GM19035 (cell line): ENCODE measurements around the gene FEZ2.

Experiments
- ATAC-seq: cut with Tn5 transposase; IDR thresholded peaks from one replicate; pipeline ENCODE4 v1.9.1; 2021; ENCODE audit not compliant: unreplicated experiment

FEZ2 gene

GRCh38 chr2:36587556-36587955, 10.4 kb downstream of the FEZ2 start:
- no peak for ATAC-seq

GRCh38 chr2:36587101-36587500, 10.9 kb downstream of the FEZ2 start:
- ATAC-seq, result no peak

DNA sequence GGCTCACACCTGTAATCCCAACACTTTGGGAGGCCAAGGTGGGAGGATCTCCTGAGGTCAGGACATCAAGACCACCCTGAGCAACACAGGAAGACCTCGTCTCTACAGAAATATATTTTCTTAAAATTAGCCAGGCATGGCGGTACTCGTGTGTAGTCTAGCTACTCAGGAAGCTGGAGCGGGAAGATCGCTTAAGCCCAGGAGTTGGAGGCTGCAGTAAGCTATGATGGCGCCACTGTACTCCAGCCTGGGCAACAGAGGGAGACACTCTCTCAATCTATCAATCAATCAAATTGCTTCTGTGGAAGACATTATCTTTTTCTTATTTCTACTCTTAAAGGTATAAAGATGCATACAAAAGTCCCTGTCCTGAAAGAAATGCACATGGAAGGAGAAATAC, 11.3 kb downstream of the FEZ2 start:
- no peak for ATAC-seq

DNA sequence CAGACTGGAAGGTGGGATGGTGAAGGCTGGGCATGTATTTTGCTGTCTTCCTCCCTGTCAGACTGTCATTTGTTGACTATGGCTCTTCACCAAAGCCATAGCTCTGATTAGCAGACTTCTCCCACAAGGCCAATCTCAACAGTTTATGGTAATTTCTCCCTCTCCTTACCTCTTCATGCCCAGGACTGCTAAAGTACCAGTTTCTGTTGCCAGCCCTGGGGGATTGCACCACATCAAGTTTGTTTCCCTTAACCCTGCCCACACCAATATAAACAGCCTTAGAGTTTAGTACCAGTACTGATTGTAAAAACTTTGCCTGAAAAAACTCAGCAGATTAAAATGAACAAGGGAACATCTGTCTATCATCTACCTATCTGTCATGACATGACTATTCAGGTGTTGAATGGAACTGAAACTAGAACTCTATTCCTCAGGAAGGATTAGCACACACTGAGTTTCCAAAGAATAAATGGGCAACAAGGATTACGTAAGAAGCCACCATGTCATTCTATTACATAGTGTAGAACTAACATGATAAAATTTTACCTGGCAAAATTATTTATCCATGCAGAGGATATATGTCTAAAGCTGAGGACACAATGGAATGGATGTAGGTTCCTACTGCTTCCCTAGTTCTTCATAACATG, 13.7 kb downstream of the FEZ2 start:
- ATAC-seq, result no peak

- ATAC-seq, result no peak
These were observed 15.0 kb downstream of the FEZ2 start for GRCh38 chr2:36582951-36583350.

DNA sequence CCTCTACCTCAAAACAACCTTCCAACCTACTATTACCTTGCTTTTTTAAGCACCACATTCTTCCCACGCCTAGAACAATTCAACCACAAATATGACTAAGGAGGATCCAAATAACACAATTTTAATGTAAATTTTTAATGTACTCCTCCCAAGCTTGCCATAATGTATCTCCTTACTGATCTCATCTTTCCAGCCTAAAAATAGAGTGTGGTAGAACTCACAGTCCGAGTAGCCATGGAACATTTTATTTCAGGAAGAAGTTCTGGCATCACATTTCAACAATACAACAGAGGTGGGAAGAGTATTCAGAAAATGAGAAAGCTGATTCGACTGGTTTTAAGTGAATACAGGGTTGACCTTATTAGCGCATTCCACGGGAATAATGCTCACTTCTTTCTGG, 15.4 kb downstream of the FEZ2 start:
- ATAC-seq, result no peak

- ATAC-seq, result no peak
These were observed 18.7 kb downstream of the FEZ2 start for GRCh38 chr2:36579297-36579664.

GRCh38 chr2:36578343-36579296, 19.3 kb downstream of the FEZ2 start:
- ATAC-seq, result no peak

DNA sequence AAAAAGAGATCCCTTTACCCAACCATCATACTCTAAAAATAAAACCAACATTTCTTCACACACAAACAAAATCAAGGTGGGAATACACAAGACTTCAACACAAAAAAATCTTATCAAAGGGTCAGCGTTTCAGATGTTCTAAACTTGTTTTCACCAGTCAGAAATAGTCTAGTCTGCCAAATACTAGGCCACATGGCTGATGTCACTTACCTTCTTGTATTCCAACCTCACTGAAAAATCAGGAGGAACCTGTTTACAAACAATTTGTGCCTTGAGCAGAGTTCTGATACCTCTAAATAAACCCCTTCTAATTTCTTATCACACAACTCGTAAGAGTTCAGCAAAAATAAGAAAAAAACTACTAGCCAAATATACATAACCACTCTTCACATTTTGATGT, 20.1 kb downstream of the FEZ2 start:
- ATAC-seq, result no peak

DNA sequence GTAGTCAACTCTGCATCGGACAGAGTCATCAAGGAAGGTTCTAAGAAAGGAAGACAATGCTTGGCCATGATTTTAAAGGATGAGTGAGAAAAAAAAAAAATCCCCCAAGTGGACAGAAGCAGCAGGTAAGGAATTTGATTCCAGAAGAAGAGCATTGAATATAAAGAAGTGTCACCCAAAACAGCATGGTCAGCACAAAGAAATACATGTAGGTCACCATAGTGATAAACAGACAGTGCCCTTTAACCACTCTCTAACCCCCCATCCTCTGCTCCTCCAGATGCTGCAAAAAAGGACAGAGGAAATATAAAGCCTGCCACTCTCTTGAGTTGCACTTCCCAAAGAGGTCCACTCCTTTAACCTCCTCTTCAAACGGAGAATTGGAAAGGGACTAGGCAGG, 23.4 kb downstream of the FEZ2 start:
- ATAC-seq, result no peak

DNA sequence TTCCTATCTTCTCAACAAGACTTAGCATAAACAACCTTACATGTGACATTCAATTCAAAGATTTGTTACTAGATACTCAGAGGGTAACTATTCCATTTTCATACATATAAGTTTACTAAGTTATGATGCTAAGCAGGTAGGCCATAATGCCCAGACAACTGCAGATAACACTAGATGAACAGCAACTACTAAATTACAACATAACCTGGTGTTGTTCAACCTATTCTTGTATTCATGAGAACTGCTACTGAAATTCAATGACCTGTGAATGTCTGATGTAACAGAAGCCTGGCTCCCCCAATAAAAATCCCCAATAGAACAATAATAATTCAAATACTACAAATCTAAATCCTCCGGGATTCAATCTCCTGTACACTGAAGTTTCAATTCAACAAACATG, 24.8 kb downstream of the FEZ2 start:
- ATAC-seq, result no peak

- no peak for ATAC-seq
These were observed 25.3 kb downstream of the FEZ2 start for GRCh38 chr2:36572719-36573059.

DNA sequence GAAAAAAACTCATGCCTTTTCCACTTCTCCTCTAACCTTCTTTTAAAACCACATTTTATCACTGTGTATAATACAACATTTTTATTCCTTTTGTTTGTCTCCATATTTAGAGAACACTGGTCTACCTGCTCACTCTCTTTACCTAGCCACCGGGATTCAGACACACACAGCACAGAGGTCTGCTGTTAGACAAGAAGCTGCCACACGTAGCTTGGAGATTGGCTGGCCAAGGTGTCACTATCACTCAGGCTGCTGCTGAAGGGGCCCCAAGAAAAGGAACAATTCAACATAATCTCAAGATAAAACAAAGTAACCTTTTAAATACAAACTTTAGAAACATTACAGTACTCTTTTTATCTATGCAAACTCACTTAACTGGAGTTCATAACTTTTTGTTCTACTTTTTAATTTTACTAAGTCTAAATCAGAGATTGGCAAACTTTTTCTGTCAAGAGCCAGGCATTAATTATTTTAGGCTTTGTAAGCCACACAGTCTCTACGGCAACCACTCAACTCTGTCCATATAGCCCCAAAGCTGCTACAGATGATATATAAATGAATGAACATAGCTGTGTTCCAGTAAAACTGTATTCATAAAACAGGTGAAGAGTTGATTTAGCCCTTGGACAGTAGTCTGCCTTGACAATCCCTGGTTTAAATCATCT, 25.8 kb downstream of the FEZ2 start:
- no peak for ATAC-seq

DNA sequence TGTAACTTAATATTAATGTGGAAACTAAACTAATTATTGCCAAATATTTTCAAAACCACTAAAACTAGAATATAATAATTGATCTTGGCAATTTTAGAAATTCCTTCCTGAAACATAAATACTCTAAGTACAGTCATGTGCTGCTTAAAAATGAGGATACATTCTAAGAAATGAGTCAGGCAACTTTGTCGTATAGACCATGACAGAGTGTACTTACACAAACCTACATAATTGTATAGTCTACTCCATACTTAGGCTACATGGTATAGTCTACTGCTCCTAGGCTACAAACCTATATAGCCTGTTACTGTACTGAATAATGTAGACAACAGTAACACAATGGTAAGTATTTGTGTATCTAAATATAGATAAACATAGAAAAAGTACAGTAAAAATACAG, 27.6 kb downstream of the FEZ2 start:
- ATAC-seq, result no peak

DNA sequence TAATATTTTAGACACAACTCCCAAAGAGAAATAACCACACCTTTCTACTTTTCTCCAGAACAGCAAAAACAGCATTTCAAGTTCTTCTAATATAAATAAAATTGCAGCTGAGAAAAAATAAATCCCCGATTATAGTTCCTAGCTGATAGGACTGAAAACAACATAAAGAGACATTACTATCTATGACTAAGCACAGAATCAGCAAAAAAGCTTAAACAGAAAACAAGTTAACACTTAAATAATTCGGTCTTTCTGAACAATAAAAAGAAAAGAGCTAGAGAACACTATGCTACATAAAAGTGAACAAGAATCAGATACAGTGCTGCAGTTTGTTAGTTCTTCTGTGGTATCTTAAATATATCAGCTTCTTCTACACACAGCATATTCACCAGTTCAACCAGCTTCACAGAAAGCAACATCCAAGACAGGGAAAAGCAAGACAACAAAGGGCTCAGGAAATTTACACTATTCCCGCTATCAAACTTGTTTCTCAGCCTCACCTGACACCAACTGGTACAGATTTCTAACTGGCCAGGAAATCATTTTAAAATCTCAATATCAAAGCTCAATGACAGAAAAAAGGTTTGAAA, 28.6 kb downstream of the FEZ2 start:
- no peak for ATAC-seq

DNA sequence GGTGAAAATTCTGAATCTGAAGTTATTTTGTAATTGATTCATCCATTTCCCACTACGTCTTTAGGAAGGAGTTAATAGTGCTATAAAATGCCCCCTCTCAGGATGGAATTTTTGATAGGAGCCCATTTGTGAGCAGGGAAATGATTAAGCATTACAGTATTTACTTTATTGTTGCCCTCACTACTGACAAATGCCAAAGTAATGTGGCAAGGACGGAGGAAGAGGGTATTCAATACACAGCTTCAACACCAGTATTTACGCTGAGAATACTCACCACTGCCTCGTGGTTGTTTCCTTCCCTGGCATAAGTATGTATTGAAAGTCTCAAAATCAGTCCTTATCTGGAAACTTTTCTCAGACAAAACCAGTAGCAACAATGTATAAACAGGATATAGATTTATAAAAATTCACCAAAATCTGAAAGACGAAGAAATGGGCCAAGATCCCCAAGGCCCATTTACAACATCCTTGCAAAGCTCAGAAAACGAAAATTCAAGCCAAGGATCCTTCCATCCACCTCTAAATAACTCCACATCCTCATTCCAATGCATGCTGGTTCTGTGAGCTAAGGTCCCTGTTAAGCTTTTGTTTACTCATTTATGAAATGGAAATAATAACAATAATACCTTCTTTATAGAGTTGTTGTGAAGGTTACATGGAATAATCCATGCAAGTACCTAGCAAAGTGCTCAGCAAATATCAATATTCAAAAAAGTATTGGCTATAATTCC, 29.3 kb downstream of the FEZ2 start:
- ATAC-seq, result no peak

- no peak for ATAC-seq
These were observed 30.1 kb downstream of the FEZ2 start for GRCh38 chr2:36567711-36568408.

GRCh38 chr2:36566887-36567286, 31.1 kb downstream of the FEZ2 start:
- no peak for ATAC-seq

- no peak for ATAC-seq
These were observed 32.3 kb downstream of the FEZ2 start for GRCh38 chr2:36565712-36566111.

DNA sequence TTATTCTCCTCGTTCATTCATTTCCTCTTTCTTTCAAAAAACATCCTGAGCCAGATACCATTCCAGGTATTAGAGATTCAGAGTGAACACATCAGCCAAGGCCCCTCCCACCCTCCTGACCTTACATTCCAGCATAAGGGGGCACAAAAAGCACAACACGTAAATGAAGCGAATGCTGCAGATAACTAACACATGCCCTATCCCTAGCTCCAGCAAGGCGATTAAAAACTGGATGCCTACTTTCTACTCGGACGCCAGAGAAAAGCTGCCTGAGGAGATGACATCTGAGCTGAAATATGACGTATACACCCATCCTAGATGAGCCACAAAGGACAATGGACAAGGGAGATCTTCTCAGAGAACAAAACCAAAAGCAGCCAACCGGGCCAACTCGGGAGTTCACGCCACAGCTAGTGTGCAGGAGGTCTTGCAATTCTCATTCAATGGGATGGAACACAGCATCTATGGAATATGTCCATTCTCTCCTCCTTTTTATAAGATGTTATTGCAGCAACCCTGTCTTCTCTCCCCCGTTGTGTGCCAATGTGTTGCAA, 33.5 kb downstream of the FEZ2 start:
- ATAC-seq, result no peak
